CD4-positive, alpha-beta T cell treated with Interferon gamma for 1 hour (primary cell): ENCODE measurements around the gene CCDC134.

Experiments
- DNase-seq: peaks from one replicate; pipeline ENCODE4 v3.0.0-alpha.2; 2020

CCDC134 gene

GRCh38 chr22:41800348-41801146 lies at the start of gene CCDC134:
Gene CCDC134 (plus strand): TSS chr22:41800679. CDS start chr22:41808891, 8,212 bp downstream.
- peak; percentile 92 for DNase-seq

- DNase-seq = no peak
Observed at GRCh38 chr22:41752011-41752970, 48.2 kb upstream of the CCDC134 start.

GRCh38 chr22:41753984-41754383 lies 46.5 kb upstream of the CCDC134 start:
- no peak for DNase-seq

GRCh38 chr22:41757502-41757901 lies 43.0 kb upstream of the CCDC134 start:
- DNase-seq = peak; percentile 8

GRCh38 chr22:41758231-41758630 lies 42.2 kb upstream of the CCDC134 start:
- DNase-seq = no peak

GRCh38 chr22:41762980-41763779 lies 37.3 kb upstream of the CCDC134 start:
- DNase-seq = peak; percentile 27

GRCh38 chr22:41766476-41766875 lies 34.0 kb upstream of the CCDC134 start:
- DNase-seq = no peak

GRCh38 chr22:41768430-41768829 lies 32.0 kb upstream of the CCDC134 start:
- DNase-seq = peak; percentile 44

- no peak for DNase-seq
Observed at GRCh38 chr22:41770715-41771468, 29.6 kb upstream of the CCDC134 start.

GRCh38 chr22:41772198-41772597 lies 28.3 kb upstream of the CCDC134 start:
- no peak for DNase-seq

GRCh38 chr22:41772645-41773044 lies 27.8 kb upstream of the CCDC134 start:
- no peak for DNase-seq

GRCh38 chr22:41775338-41775737 lies 25.1 kb upstream of the CCDC134 start:
- no peak for DNase-seq

- no peak for DNase-seq
Observed at GRCh38 chr22:41775976-41776375, 24.5 kb upstream of the CCDC134 start.

- DNase-seq = no peak
Observed at GRCh38 chr22:41776381-41776780, 24.1 kb upstream of the CCDC134 start.

GRCh38 chr22:41777749-41778425 lies 22.6 kb upstream of the CCDC134 start:
- DNase-seq = peak; percentile 38

GRCh38 chr22:41779929-41780505 lies 20.5 kb upstream of the CCDC134 start:
- no peak for DNase-seq

- DNase-seq = peak; percentile 97
Observed at GRCh38 chr22:41780746-41781505, 19.6 kb upstream of the CCDC134 start.

- DNase-seq = peak; percentile 8
Observed at GRCh38 chr22:41781507-41781906, 19.0 kb upstream of the CCDC134 start.

GRCh38 chr22:41782316-41782715 lies 18.2 kb upstream of the CCDC134 start:
- DNase-seq = peak; percentile 31

- DNase-seq = no peak
Observed at GRCh38 chr22:41782751-41783150, 17.7 kb upstream of the CCDC134 start.
